ENCODE measurements around the gene ADCY2.
"Not testable (repeated sequence)": the region's sequence is repeated elsewhere in the genome, so short reads cannot be mapped to it uniquely, and the experiment has no call there.

ADCY2 gene

GRCh38 chr5:7396713-7397454, 946 bp downstream of the ADCY2 start:
- peak; percentile 7 for DNase-seq

DNA sequence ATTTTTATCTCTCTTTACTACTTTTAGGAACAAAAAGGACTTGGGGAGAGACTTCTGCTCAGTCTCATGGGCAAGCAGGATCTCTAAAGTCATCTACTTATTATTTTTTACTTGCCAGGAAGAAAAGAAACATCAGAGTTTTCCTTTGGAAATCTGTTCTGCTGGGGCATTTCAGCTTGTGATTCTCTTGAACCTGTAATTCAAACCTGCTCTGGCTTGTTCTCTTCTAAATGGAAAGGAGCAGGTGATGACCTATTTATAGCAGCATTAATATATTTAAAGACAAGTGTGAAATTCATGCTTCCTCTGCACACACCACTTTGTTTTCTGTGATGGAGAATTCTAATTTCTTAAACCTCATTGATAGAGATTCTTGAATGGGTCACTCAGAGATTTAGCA, 2.0 kb downstream of the ADCY2 start:
- DNase-seq: no peak

DNA sequence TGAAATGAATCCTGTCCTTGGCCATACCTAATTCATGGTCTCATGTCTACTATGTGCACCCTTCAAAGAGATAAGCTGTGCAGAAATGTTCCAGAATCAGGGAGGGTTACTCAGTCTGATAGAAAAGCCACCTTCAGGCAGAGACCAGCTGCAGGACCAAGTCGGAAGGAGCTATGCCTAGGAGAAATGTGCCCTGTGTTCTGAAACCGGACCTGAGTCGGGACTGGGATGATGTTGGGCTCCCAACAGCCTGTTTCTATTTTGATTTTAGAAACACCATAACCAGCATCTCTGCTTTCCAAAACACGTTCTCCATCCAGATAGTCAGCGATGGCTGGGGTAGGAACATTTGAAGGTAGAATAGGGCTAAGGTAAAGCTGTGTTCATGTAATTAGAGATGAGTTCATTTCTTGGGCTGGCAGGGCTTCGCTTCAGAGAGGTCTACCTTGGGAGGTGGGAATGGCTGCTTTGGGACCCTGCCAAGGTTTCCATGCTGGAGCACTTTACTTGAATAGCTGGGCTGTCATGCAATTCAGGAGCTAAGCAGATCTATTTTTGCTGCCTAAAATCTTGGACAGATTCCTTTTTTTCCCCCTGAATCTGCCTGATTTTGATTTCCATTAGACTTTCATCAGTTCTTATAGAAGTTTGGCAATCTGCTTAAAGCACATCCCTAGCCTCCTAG, 2.8 kb downstream of the ADCY2 start:
- no peak for DNase-seq

GRCh38 chr5:7405277-7405676, 9.3 kb downstream of the ADCY2 start:
- DNase-seq: no peak

DNA sequence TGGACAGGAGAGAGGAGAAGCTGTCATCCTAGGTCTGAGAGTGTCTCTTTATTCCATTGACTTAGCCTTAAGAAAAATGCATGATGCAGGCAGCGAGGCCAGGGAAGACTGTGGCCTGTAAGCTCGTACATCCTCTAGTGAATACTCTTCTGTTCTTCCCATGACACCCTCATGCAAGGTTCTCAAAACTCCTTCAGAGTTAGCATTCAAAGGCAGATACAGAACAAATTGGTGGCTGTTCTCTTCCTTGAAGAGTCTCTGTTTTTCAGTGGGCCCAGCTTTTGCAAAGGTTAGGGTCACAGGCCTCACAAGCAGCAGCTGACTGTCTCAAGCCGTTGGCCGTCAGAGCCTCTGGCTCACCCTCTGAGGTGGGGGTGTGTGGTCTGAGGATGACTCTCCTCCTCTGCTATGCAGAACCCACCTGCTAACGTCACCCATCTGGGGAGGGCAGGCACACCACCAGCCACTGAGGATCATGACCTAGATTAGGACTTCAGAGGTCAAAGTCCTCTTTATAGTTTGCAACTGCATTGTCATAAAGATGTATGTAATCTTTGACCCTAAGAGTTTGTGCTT, 15.1 kb downstream of the ADCY2 start:
- DNase-seq: no peak

- DNase-seq: no peak
Observed at GRCh38 chr5:7412409-7412808, 16.5 kb downstream of the ADCY2 start.

DNA sequence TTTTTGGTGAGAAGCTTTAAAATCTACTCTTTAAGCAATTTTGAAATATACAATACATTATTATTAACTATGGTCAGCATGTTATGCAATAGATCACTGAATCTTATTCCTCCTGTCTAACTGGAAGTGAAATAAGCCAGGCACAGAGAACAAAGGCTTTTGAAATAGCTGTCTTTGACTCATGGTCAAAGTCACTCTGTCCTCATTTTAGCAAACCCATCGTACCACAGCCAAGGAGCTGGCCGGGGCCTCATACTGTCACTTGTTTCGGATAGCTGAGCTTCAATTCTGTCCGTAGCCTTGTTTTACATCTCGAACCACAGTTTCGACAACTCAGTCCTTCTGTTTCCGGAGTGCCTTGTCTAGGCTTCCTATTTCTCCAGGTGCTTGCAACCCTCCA, 19.2 kb downstream of the ADCY2 start:
- DNase-seq: no peak

- DNase-seq: no peak
Observed at GRCh38 chr5:7415587-7416535, 19.9 kb downstream of the ADCY2 start.

DNA sequence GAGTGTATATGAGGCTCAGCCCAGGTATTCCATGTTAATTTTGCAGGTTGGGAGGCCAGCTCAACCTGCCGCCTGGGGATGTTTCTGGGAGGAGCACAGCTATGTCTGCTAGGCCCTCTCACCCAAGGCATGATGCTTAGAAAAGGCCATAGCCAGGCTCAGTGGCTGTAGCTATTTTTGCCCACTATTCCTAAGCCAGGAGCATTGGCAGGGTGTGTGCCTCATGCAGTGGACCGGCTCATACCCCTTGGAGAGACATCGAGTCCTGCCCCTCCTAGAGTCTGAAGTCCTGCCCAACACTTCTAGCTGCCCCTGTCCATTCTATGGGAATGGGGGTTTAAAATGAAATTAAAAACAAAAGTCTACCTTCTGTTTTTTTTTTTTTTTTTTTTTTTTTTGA, 22.3 kb downstream of the ADCY2 start:
- DNase-seq: no peak

GRCh38 chr5:7419367-7419766, 23.4 kb downstream of the ADCY2 start:
- DNase-seq: no peak

DNA sequence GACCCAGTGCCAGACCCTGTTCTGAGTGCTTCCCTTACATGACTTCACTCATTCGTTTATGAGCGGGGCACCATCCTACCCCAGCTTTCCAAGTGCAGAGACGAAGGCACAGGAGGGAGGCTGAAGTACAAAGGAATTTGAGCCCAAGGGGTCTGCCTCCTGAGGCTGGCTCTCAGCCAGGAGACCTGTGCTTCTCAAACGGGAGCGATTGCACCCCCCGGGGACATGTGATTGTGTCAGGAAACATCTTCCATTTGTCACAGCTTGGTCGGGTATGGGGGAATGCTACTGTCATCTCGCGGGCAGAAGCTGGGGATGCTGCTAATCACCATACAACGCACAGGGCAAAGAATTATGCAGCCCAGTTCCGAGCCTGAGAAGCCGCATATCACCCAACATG, 23.9 kb downstream of the ADCY2 start:
- no peak for DNase-seq

DNA sequence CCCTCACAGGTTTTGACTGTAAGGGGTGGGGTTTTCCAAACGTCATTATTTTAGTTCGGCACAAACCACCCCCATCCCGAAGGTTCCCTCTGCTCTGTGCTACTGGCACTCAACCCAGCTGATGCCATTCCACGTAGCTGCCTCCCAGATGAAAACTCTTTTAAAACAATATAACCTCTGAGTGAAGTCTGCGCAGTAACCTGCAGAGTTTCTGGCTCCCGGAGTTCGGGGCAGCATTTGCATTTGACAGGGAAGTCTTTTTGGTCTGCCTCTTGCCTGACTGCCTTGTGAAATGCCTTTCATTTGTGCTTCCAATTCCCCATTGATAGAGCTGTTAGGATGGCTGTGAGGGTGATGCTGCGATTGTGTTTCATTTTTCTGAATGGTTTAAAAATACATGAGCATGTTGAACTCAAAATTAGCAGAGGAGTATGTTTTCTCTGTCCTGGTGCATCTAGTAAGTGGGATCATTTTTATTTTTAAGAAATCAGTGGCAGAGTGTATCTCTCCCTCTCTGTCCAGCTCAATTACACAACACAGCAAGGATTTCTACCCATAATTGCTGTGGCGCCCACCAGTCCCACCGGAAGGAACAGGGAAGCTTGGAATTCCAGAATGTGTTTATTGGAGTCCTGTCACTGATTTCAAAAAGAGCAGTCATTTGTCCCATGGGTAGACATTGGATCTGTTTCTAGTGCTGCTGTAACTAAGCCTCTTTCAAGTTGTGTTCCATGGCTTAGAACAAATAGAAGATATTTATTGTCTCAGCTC, 24.8 kb downstream of the ADCY2 start:
- no peak for DNase-seq

- no peak for DNase-seq
Observed at GRCh38 chr5:7422316-7423106, 26.6 kb downstream of the ADCY2 start.

DNA sequence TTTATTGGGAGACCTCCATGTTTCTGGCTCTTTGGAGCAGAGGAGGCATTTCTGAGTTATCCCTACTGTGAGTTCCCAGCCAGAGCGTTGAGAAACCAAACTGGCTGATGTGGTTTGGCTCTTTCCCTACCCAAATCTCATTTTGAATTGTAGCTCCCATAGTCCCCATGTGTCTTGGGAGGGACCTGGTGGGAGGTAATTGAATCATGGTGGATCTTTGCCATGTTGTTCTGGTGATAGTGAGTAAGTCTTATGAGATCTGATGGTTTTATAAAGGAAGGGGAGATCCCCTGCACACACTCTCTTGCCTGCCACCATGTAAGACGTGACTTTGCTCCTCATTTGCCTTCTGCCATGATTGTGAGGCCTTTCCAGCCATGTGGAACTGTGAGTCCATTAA, 27.3 kb downstream of the ADCY2 start:
- DNase-seq: not testable (repeated sequence)

GRCh38 chr5:7425830-7426229, 29.9 kb downstream of the ADCY2 start:
- no peak for DNase-seq

DNA sequence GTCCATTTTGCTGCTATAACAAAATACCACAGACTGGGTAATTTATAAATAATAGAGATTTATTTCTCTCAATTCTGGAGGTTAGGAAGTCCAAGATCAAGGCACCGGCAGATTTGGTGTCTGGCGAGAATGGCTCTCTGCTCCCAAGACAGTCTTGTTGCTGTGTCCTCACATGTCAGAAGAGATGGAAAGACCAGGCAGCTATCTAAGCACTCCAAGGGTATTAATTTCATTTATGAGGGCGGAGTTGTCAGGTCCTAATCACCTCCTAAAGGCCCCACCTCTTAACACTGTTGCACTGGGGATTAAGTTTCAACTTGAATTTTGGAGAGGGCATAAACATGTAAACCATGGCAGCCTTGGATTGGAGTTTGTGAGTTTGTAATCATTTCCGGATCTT, 30.3 kb downstream of the ADCY2 start:
- no peak for DNase-seq

DNA sequence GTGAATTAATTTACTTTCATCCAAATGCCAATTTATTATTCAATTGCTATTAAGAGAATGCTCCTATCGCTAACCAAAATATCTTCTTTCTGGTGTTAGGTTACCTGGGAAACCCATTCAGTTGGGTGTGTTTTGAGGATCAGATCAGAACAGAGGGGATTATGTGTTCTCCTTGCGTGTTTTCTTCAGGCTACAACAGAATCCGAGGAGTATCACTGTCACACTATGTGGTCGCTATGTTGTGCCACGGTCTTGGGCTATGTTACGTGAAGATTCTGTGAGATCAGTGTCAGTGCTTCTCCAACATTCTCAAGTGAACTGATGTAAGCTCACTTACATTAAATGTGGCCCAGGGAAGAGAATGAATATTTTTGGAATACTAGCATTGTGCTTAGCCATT, 39.0 kb downstream of the ADCY2 start:
- no peak for DNase-seq

DNA sequence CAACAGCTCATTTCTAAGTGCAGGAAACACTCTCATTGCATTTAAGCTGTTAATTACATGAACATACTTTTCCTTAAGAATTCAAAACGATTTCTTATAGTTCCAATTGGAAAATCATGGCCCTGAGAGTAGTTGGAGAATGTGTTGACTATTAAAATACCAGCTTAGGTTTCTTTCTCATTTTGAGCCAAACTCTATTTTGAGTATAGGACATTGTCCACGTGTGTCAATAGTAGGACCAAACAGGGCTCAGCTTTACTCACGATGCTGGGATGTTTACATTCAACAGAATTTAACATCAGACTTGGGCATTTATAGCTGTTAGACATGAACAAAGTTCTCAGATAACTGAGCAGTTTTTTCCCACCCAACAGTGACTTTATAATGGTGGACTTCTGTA, 39.6 kb downstream of the ADCY2 start:
- no peak for DNase-seq

DNA sequence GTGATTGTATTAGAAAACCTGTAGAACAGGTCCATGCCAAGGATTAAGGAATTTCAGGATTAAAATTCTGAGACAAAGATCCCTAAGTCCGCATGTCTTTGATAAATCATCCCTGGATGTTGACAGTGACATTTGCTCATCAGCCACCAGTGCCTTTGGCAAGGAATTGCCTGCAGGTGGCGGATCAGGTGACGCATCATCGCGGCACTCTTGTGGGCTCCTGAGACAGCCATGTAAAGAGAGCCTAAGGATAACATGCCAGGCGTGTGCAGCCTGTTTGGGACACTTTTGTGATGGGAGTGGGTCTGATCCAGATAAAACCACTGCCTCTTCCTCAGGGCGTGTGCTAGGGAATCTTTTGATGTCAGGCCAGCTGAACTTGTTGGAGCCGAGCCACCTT, 40.6 kb downstream of the ADCY2 start:
- no peak for DNase-seq

DNA sequence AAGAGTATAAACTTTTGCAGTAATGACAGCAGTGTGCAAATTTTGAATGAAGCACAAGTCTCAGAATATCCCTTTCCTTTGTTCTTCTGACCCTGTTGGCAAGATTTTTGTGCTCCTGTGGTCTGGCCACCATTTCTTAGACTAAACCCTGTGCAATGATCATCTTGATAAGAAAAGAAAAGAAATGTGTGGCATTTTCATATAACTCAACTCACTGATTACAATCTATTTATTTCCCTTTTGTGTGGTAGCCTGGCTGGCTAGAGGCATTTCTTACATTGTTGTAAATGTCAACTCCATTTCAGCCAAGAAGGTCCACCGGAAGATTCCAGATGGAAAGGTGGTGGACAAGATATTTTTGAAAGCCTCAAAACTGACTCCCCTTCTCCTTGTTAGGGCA, 41.9 kb downstream of the ADCY2 start:
- DNase-seq: no peak

GRCh38 chr5:7445068-7445467, 49.1 kb downstream of the ADCY2 start:
- no peak for DNase-seq

- no peak for DNase-seq
Observed at GRCh38 chr5:7445831-7446230, 49.9 kb downstream of the ADCY2 start.

All from NCI-H1436 (cell line).